Caco-2 (cell line): ENCODE results near the gene PLPPR1. TPM values are rescaled to one million over a fixed set of nuclear protein-coding genes. Genes with fewer than 3 reads are reported as not detected.

ENCODE experiments used
- BruUV-seq: library from RNA; stranded (reverse); fragments of 400-500 nt; replicated peaks from 2 replicates; lab custom pipeline; 2021; lab: Mats Ljungman, UMichigan
- CTCF ChIA-PET: fragments of 300-600 bp; sonication (Branson Sonifier 250); formaldehyde crosslinking; loops from one replicate; lab custom pipeline; 2022; ENCODE audit warnings: antibody characterized with exemption; lab: Charles Lee
- POLR2A ChIA-PET: fragments of 300-600 bp; sonication (Branson Sonifier 250); formaldehyde crosslinking; loops from one replicate; lab custom pipeline; 2022; ENCODE audit warnings: antibody characterized with exemption; lab: Charles Lee
- DNase-seq, 2 experiments: peaks; one replicate each; pipeline versions ENCODE4 v3.0.0 to v3.0.0-alpha.2; 2020 to 2022
- H3K27me3 ChIP-seq: replicated peaks from 2 replicates; pipeline ENCODE4 v1.6.0; 2011; ENCODE audit warnings: low read length; ENCODE audit not compliant: control insufficient read depth, insufficient read depth
- H3K36me3 ChIP-seq: 2 replicates; pipeline ENCODE4 v1.5.1; 2011; ENCODE audit warnings: low read length; ENCODE audit not compliant: control insufficient read depth, insufficient read depth
- H3K4me1 ChIP-seq: fragments of 250-450 bp; sonication (Bioruptor Pico); 2 replicates; pipeline ENCODE4 v1.5.1; 2020; ENCODE audit warnings: mild to moderate bottlenecking
- H3K4me3 ChIP-seq: 2 replicates; pipeline ENCODE4 v1.5.1; 2011; ENCODE audit warnings: low read depth, mild to moderate bottlenecking, control low read depth, low read length
- H3K9me3 ChIP-seq: fragments of 250-450 bp; sonication (Bioruptor Pico); 2 replicates; pipeline ENCODE4 v1.5.1; 2020; ENCODE audit warnings: mild to moderate bottlenecking, moderate library complexity
- H3K27ac Mint-ChIP-seq: one replicate; pipeline ENCODE4 v1.8.0; 2022; ENCODE audit warnings: mixed read lengths; ENCODE audit not compliant: unreplicated experiment
- H3K27me3 Mint-ChIP-seq: one replicate; pipeline ENCODE4 v1.8.0; 2022; ENCODE audit warnings: mixed read lengths; ENCODE audit not compliant: insufficient read depth, unreplicated experiment
- H3K36me3 Mint-ChIP-seq: one replicate; pipeline ENCODE4 v1.8.0; 2022; ENCODE audit warnings: mild to moderate bottlenecking, mixed read lengths; ENCODE audit not compliant: insufficient read depth, unreplicated experiment
- H3K4me1 Mint-ChIP-seq: one replicate; pipeline ENCODE4 v1.8.0; 2022; ENCODE audit warnings: low read depth, mixed read lengths; ENCODE audit not compliant: unreplicated experiment
- H3K4me3 Mint-ChIP-seq: one replicate; pipeline ENCODE4 v1.8.0; 2022; ENCODE audit warnings: mild to moderate bottlenecking, moderate library complexity, mixed read lengths; ENCODE audit not compliant: unreplicated experiment
- H3K9me3 Mint-ChIP-seq: one replicate; pipeline ENCODE4 v1.8.0; 2022; ENCODE audit warnings: mixed read lengths; ENCODE audit not compliant: unreplicated experiment
- CTCF ChIP-seq, 2 experiments: fragments of 200-600 bp in 1 of 2; IDR thresholded peaks; 1 replicate in 1 of 2; 2 replicates in 1 of 2; pipeline versions ENCODE4 v1.5.1 to v1.8.0; 2011 to 2022; ENCODE audit warnings: antibody characterized with exemption in 1 of 2, control low read depth in 1 of 2, inconsistent platforms in 1 of 2, low read depth in 1 of 2, low read length in 1 of 2, mild to moderate bottlenecking in 1 of 2, moderate library complexity in 1 of 2; ENCODE audit not compliant: insufficient read depth in 1 of 2, severe bottlenecking in 1 of 2, unreplicated experiment in 1 of 2
- intact Hi-C: fragments of 100-400 bp; cut with micrococcal nuclease; formaldehyde crosslinking; loops from one replicate; pipeline ENCODE4 v1.10.0; 2022; ENCODE audit not compliant: unreplicated experiment
- total RNA-seq: library from RNA; stranded (reverse); gene quantifications from 2 replicates; pipeline ENCODE4 v1.2.3, GENCODE V29; 2022

PLPPR1 gene
- total RNA-seq, 1 experiment from 2014 or later: not detected

GRCh38 chr9:101299901-101300300, 271.4 kb downstream of the PLPPR1 start:
- no peaks in the 10 kb centered on the region for H3K9me3 ChIP-seq
- H3K27me3 ChIP-seq: no peaks in the 10 kb centered on the region

DNA sequence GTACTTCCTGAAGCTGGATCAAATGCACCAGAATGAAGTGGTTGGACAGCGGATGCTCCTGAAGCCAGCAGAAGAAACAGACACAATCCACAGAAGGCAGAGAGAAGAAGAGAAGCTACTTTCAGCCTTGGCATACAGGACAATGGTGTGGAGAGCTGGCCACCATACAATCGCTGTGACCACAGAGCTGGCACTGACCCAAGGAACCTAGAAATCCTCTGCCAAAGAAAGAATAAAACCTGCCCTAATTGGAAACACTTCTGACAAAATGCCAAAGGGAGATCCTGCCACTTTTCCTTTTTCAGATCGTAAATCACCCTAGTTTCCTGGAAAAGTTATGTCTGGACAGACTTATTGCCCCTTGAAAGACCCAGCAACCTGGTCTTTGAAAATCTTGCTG, 278.5 kb downstream of the PLPPR1 start:
- CTCF ChIA-PET: no interaction called here
- intact Hi-C loops: no loop called here
- H3K4me3 Mint-ChIP-seq: no peak overlapping the region

More at GRCh38 chr9:101299901-101300300, 271.4 kb downstream of the PLPPR1 start:
- Mint-ChIP-seq H3K36me3 (no peaks in the 10 kb centered on the region), H3K27me3 (peaks cover 5% of the 10 kb centered on the region), H3K4me1 (no peaks in the 10 kb centered on the region), H3K9me3 (no peaks in the 10 kb centered on the region), H3K4me3 (no peak overlapping the region), H3K27ac (no peak overlapping the region)
- Histone ChIP-seq H3K4me1 (no peaks in the 10 kb centered on the region), H3K4me3 (no peak overlapping the region), H3K36me3 (no peaks in the 10 kb centered on the region)
- no peak for TF ChIP-seq CTCF (IDR thresholded peaks at IDR 0.05; ENCODE audit: insufficient read depth in 1 of 2, low read depth in 1 of 2, low read length in 1 of 2, severe bottlenecking in 1 of 2, unreplicated experiment in 1 of 2)
- CTCF ChIA-PET: no interaction called here
- DNase-seq: no peak
- POLR2A ChIA-PET: no interaction called here
- no TSS peak for BruUV-seq
- intact Hi-C loops: no loop called here

GRCh38 chr9:101307524-101308213, 279.1 kb downstream of the PLPPR1 start:
- Histone ChIP-seq H3K4me3 (no peak overlapping the region), H3K9me3 (no peaks in the 10 kb centered on the region), H3K36me3 (no peaks in the 10 kb centered on the region), H3K4me1 (no peaks in the 10 kb centered on the region), H3K27me3 (no peaks in the 10 kb centered on the region)
- BruUV-seq: no TSS peak
- Mint-ChIP-seq H3K27ac (no peak overlapping the region), H3K4me1 (no peaks in the 10 kb centered on the region), H3K36me3 (no peaks in the 10 kb centered on the region), H3K27me3 (no peaks in the 10 kb centered on the region), H3K9me3 (no peaks in the 10 kb centered on the region), H3K4me3 (no peak overlapping the region)
- DNase-seq: no peak
- ChIA-PET POLR2A (no interaction called here), CTCF (no interaction called here)
- no peak for TF ChIP-seq CTCF (IDR thresholded peaks at IDR 0.05; ENCODE audit: insufficient read depth in 1 of 2, low read depth in 1 of 2, low read length in 1 of 2, severe bottlenecking in 1 of 2, unreplicated experiment in 1 of 2)
- intact Hi-C loops: no loop called here

More for the DNA sequence above, 278.5 kb downstream of the PLPPR1 start:
- no peak for TF ChIP-seq CTCF (IDR thresholded peaks at IDR 0.05; ENCODE audit: insufficient read depth in 1 of 2, low read depth in 1 of 2, low read length in 1 of 2, severe bottlenecking in 1 of 2, unreplicated experiment in 1 of 2)
- Histone ChIP-seq H3K27me3 (no peaks in the 10 kb centered on the region), H3K4me1 (no peaks in the 10 kb centered on the region), H3K9me3 (no peaks in the 10 kb centered on the region), H3K4me3 (no peak overlapping the region), H3K36me3 (no peaks in the 10 kb centered on the region)
- DNase-seq: no peak
- POLR2A ChIA-PET: no interaction called here
- Mint-ChIP-seq H3K27me3 (no peaks in the 10 kb centered on the region), H3K27ac (no peak overlapping the region), H3K4me1 (no peaks in the 10 kb centered on the region), H3K36me3 (no peaks in the 10 kb centered on the region), H3K9me3 (no peaks in the 10 kb centered on the region)
- no TSS peak for BruUV-seq
